PC-3 (cell line): Measurements from ENCODE around the gene MRPS27. TPM values are rescaled to one million over a fixed set of nuclear protein-coding genes. Genes with fewer than 3 reads are reported as not detected.
A peak's percentile ranks its signal among the peaks of the same experiment; 100 is the strongest.

Experiments
- ATAC-seq: fragments of 200-7000 bp; cut with Tn5 transposase; 2 replicates; pipeline ENCODE4 v1.9.1; 2020; ENCODE audit warnings: mild to moderate bottlenecking, moderate library complexity
- Bru-seq: library from RNA; stranded (reverse); fragments of 400-500 nt; gene quantifications from one replicate; lab custom pipeline; 2021; lab: Mats Ljungman, UMichigan
- BruChase-seq, 2 experiments: library from RNA; stranded (reverse); fragments of 400-500 nt; gene quantifications; one replicate each; lab custom pipeline; 2021; lab: Mats Ljungman, UMichigan
- BruUV-seq: library from RNA; stranded (reverse); fragments of 400-500 nt; replicated peaks from 2 replicates; lab custom pipeline; 2021; lab: Mats Ljungman, UMichigan
- CTCF ChIA-PET: fragments of 300-600 bp; sonication (Branson Sonifier 250); formaldehyde crosslinking; loops from one replicate; lab custom pipeline; 2022; ENCODE audit warnings: antibody characterized with exemption; lab: Charles Lee
- POLR2A ChIA-PET: fragments of 300-600 bp; sonication (Branson Sonifier 250); formaldehyde crosslinking; loops from one replicate; lab custom pipeline; 2022; ENCODE audit warnings: antibody characterized with exemption; ENCODE audit not compliant: unreplicated experiment; lab: Charles Lee
- DNase-seq: peaks from one replicate; pipeline ENCODE4 v3.0.0-alpha.2; 2015
- H2AFZ ChIP-seq: fragments of 300-600 bp; sonication (generic); 2 replicates; pipeline ENCODE4 v1.6.0; 2016; ENCODE audit warnings: antibody characterized with exemption, low read length
- H3F3A ChIP-seq: fragments of 300-600 bp; sonication (generic); one replicate; pipeline ENCODE4 v1.6.0; 2017; ENCODE audit warnings: antibody characterized with exemption, low read length, control low read depth, mild to moderate bottlenecking; ENCODE audit not compliant: unreplicated experiment
- H3K27ac ChIP-seq: fragments of 300-600 bp; sonication (generic); 2 replicates; pipeline ENCODE4 v1.5.1; 2016; ENCODE audit warnings: mild to moderate bottlenecking, low read length
- H3K27me3 ChIP-seq: fragments of 300-600 bp; sonication (generic); 2 replicates; pipeline ENCODE4 v1.6.1; 2016; ENCODE audit warnings: low read length, mixed read lengths
- H3K36me3 ChIP-seq: fragments of 300-600 bp; sonication (generic); 2 replicates; pipeline ENCODE4 v1.6.1; 2016; ENCODE audit warnings: low read depth, mixed run types, low read length, mixed read lengths
- H3K4me1 ChIP-seq: fragments of 300-600 bp; sonication (generic); 2 replicates; pipeline ENCODE4 v1.5.1; 2016; ENCODE audit warnings: low read length; ENCODE audit not compliant: insufficient read depth
- H3K4me2 ChIP-seq: fragments of 300-600 bp; sonication (generic); 2 replicates; pipeline ENCODE4 v1.6.0; 2016; ENCODE audit warnings: low read length
- H3K4me3 ChIP-seq: fragments of 300-600 bp; sonication (generic); 2 replicates; pipeline ENCODE4 v1.5.1; 2016; ENCODE audit warnings: mild to moderate bottlenecking, low read length, mixed read lengths
- H3K79me2 ChIP-seq: fragments of 300-600 bp; sonication (generic); 2 replicates; pipeline ENCODE4 v1.6.1; 2017; ENCODE audit warnings: low read length, mixed read lengths
- H3K9ac ChIP-seq: fragments of 300-600 bp; sonication (generic); 2 replicates; pipeline ENCODE4 v1.6.0; 2016; ENCODE audit warnings: mild to moderate bottlenecking, low read length
- H3K9me2 ChIP-seq: fragments of 300-600 bp; sonication (generic); replicated peaks from 2 replicates; pipeline ENCODE4 v1.6.1; 2016; ENCODE audit warnings: mixed run types, low read length, mixed read lengths
- H3K9me3 ChIP-seq: fragments of 300-600 bp; sonication (generic); 2 replicates; pipeline ENCODE4 v1.6.1; 2016; ENCODE audit warnings: low read length, mixed read lengths
- H4K20me1 ChIP-seq: fragments of 300-600 bp; sonication (generic); 2 replicates; pipeline ENCODE4 v1.6.1; 2016; ENCODE audit warnings: low read length, mixed read lengths
- CTCF ChIP-seq: fragments of 300-600 bp; sonication (generic); conservative IDR thresholded peaks from 2 replicates; pipeline ENCODE4 v1.5.1; 2017; ENCODE audit warnings: antibody characterized with exemption, low read depth, mild to moderate bottlenecking, low read length
- EZH2 ChIP-seq: fragments of 300-600 bp; sonication (generic); IDR thresholded peaks from one replicate; pipeline ENCODE4 v1.6.1; 2017; ENCODE audit warnings: antibody characterized with exemption, mild to moderate bottlenecking, low read length; ENCODE audit not compliant: unreplicated experiment
- EZH2phosphoT487 ChIP-seq: fragments of 300-600 bp; sonication (generic); IDR thresholded peaks from 2 replicates; pipeline ENCODE4 v1.6.1; 2018; ENCODE audit warnings: mild to moderate bottlenecking, antibody characterized with exemption, low read length, borderline replicate concordance
- intact Hi-C: fragments of 100-400 bp; cut with micrococcal nuclease; formaldehyde crosslinking; loops from 2 replicates; pipeline ENCODE4 v1.9.0; 2023
- long read RNA-seq: library from polyadenylated mRNA; unstranded; transcript quantifications from one replicate; pipeline ENCODE4 v2.0.0, GENCODE V29; 2021; ENCODE audit not compliant: unreplicated experiment
- total RNA-seq: library from RNA; depleted of rRNA; stranded (reverse); fragments of >200 nt; gene quantifications from 2 replicates; pipeline ENCODE4 v1.2.3, GENCODE V29; 2014; rRNA removed

MRPS27 gene
- total RNA-seq, result 48.6 and 59.0 TPM in 2 replicates
- percentile 83 among the genes with signal in this experiment for Bru-seq, nascent RNA
- percentile 73 among the genes with signal in this experiment for BruChase-seq, experiment 1, labeled RNA remaining after a 6-hour chase
- percentile 70 among the genes with signal in this experiment for BruChase-seq, experiment 2, labeled RNA remaining after a 2-hour chase
- long read RNA-seq, transcript MRPS27-201 (11 exons, 2,785 nt), result major isoform, 130 of 187 reads
- long read RNA-seq, transcript MRPS27-202 (11 exons, 2,628 nt), result minor isoform, 8 of 187 reads
- long read RNA-seq, partial matches to known transcripts, result 6 of 187 reads
- long read RNA-seq, other reads (novel, unspliced or antisense), result 39 of 187 reads

- H4K20me1 ChIP-seq, result no peaks in the 10 kb centered on the region
- peaks cover 3% of the 10 kb centered on the region for H3F3A ChIP-seq
- H3K9me2 ChIP-seq, result no peaks in the 10 kb centered on the region
- ATAC-seq, result peak; percentile 96
- H3K27me3 ChIP-seq, result no peaks in the 10 kb centered on the region
- no peaks in the 10 kb centered on the region for H3K9me3 ChIP-seq
- H3K27ac ChIP-seq, result peak within 1 kb of the TSS; percentile 62
- H3K4me2 ChIP-seq, result peak within 1 kb of the TSS; percentile 94
- ChIA-PET CTCF (interaction anchor here (0.9 kb wide), 1 partner anchor 36 kb away, joined by 3 read pairs; no protein-coding TSS in a partner anchor), POLR2A (interaction anchor here (0.6 kb wide), 3 partner anchors 55 to 213 kb away, joined by 3 to 10 read pairs (median 3); no protein-coding TSS in a partner anchor)
- peak; percentile 94 for DNase-seq
- H2AFZ ChIP-seq, result peak within 1 kb of the TSS; percentile 87
- peaks cover 33% of the 10 kb centered on the region for H3K4me1 ChIP-seq
- H3K4me3 ChIP-seq, result peak within 1 kb of the TSS; percentile 90
- H3K36me3 ChIP-seq, result no peaks in the 10 kb centered on the region
- H3K9ac ChIP-seq, result peak within 1 kb of the TSS; percentile 94
- TF ChIP-seq CTCF (no peak), EZH2phosphoT487 (no peak)
- peaks cover 63% of the 10 kb centered on the region for H3K79me2 ChIP-seq
- intact Hi-C loops, result no loop called here
- TSS peak; percentile 41 for BruUV-seq
Measured at GRCh38 chr5:72319976-72320752, at the start of gene MRPS27, which contains the start of gene PTCD2. TSS of gene MRPS27 (minus strand) at chr5:72320240. CDS start at chr5:72320221, 19 bp downstream. TSS of gene PTCD2 (plus strand) at chr5:72320373. CDS start at chr5:72320383, 10 bp downstream.

- DNase-seq (no peak), ATAC-seq (no peak)
- Histone ChIP-seq H3K9ac (no peak overlapping the region), H3K4me2 (no peak overlapping the region), H3K4me3 (no peak overlapping the region), H3K79me2 (no peaks in the 10 kb centered on the region), H4K20me1 (no peaks in the 10 kb centered on the region), H3K4me1 (0 out of 2 replicates have a peak, but pooled peaks cover 4% of the 10 kb centered on the region), H3K36me3 (no peaks in the 10 kb centered on the region), H3K27me3 (no peaks in the 10 kb centered on the region), H3F3A (no peaks in the 10 kb centered on the region), H3K9me3 (no peaks in the 10 kb centered on the region), H3K27ac (no peak overlapping the region), H3K9me2 (no peaks in the 10 kb centered on the region), H2AFZ (no peak overlapping the region)
- ChIA-PET CTCF (no interaction called here), POLR2A (no interaction called here)
- no TSS peak for BruUV-seq
- TF ChIP-seq EZH2phosphoT487 (no peak), EZH2 (no peak), CTCF (no peak)
- intact Hi-C loops, result loop anchor here (5.0 kb wide), 1 partner anchor 448 kb away; the partner anchor contains the start of gene TNPO1
Measured at GRCh38 chr5:72369711-72370110, 49.7 kb upstream of the MRPS27 start.
